A549 (cell line): ENCODE results near the gene SIRPA.

Experiments
- CBX2 ChIP-seq: fragments of 200-600 bp; sonication (generic); IDR thresholded peaks from 2 replicates; pipeline ENCODE4 v1.6.1; 2016; ENCODE audit warnings: low read depth, mild to moderate bottlenecking, borderline replicate concordance
- HDAC2 ChIP-seq: fragments of 200-600 bp; sonication (generic); IDR thresholded peaks from 2 replicates; pipeline ENCODE4 v1.6.1; 2016
- JUN ChIP-seq, 2 experiments: fragments of >200 bp; sonication (Bioruptor Twin); formaldehyde crosslinking; IDR thresholded peaks; 2 replicates in 1 of 2; 3 replicates in 1 of 2; pipeline ENCODE4 v1.6.1; 2016 to 2017
- POLR2A ChIP-seq: IDR thresholded peaks from 2 replicates; pipeline ENCODE4 v1.6.1; 2012; ENCODE audit warnings: mild to moderate bottlenecking, low read length
- POLR2AphosphoS2 ChIP-seq: conservative IDR thresholded peaks from 2 replicates; pipeline ENCODE4 v1.6.1; 2012; ENCODE audit warnings: low read length, improper control_type of control experiment, inconsistent platforms
- RAD21 ChIP-seq, 2 experiments: fragments of >200 bp in 1 of 2; sonication (Bioruptor Twin) in 1 of 2; formaldehyde crosslinking in 1 of 2; IDR thresholded peaks in 1 of 2; conservative IDR thresholded peaks in 1 of 2; 2 replicates in 1 of 2; 3 replicates in 1 of 2; pipeline ENCODE4 v1.6.1; 2012 to 2018; ENCODE audit warnings: inconsistent platforms in 1 of 2
- RFX5 ChIP-seq: fragments of 450-650 bp; IDR thresholded peaks from 2 replicates; pipeline ENCODE4 v1.7.1; 2014; ENCODE audit warnings: antibody characterized with exemption, mild to moderate bottlenecking, moderate library complexity
- SMC3 ChIP-seq: fragments of >200 bp; sonication (Bioruptor Twin); formaldehyde crosslinking; IDR thresholded peaks from 3 replicates; pipeline ENCODE4 v1.6.1; 2018; ENCODE audit warnings: inconsistent platforms
- TF ChIP-seq, protein P1 (sequence below): fragments of >200 bp; sonication (Bioruptor Twin); formaldehyde crosslinking; IDR thresholded peaks from 3 replicates; pipeline ENCODE4 v1.5.1; 2016
- TF ChIP-seq, protein P2 (sequence below): fragments of 450-650 bp; IDR thresholded peaks from 2 replicates; pipeline ENCODE4 v1.6.1; 2014; ENCODE audit warnings: antibody characterized with exemption

DNA sequence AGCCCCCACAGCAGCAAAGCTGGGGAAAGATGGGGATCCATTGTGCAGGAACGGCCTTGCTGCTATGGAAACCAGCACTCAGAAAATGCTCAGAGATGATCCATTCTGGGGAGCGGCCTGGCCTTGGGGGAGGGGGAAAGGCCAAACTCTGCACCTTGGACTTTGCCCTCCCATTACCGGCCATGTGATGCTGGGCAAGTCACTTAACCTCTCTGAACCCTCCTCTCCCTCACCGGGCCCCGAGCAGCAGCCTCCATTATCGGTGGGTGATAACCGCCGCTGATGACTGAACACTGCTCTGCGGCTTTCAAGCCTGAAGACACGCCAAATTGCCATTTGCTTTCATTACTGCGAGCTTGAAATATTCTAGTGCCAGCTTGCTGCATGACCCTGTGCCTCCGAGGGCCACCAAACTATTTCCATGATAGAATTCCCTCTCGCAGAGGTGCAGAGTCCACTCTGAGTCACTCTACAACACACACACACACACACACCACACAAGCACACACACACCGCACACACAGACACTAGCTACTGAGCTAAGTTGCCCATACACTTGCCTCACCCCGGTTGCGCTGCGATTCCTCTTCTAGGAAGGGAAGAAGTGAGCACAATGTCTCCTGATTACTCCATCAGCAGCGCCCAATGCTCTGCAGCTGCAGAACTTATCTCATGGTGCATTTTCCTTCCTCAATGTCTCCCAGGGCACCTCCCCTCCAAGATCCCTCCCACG lies 20.6 kb upstream of the SIRPA start:
- TF ChIP-seq, protein P1, sequence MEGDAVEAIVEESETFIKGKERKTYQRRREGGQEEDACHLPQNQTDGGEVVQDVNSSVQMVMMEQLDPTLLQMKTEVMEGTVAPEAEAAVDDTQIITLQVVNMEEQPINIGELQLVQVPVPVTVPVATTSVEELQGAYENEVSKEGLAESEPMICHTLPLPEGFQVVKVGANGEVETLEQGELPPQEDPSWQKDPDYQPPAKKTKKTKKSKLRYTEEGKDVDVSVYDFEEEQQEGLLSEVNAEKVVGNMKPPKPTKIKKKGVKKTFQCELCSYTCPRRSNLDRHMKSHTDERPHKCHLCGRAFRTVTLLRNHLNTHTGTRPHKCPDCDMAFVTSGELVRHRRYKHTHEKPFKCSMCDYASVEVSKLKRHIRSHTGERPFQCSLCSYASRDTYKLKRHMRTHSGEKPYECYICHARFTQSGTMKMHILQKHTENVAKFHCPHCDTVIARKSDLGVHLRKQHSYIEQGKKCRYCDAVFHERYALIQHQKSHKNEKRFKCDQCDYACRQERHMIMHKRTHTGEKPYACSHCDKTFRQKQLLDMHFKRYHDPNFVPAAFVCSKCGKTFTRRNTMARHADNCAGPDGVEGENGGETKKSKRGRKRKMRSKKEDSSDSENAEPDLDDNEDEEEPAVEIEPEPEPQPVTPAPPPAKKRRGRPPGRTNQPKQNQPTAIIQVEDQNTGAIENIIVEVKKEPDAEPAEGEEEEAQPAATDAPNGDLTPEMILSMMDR: no peak
- TF ChIP-seq HDAC2 (no peak), RFX5 (no peak), SMC3 (no peak), RAD21 (conservative IDR thresholded peaks at IDR 0.05 in 1 of 2, IDR thresholded peaks at IDR 0.05 in 1 of 2) (no peak), POLR2AphosphoS2 (no peak), JUN (IDR thresholded peaks at IDR 0.05) (no peak), CBX2 (no peak), POLR2A (no peak)
- TF ChIP-seq, protein P2, sequence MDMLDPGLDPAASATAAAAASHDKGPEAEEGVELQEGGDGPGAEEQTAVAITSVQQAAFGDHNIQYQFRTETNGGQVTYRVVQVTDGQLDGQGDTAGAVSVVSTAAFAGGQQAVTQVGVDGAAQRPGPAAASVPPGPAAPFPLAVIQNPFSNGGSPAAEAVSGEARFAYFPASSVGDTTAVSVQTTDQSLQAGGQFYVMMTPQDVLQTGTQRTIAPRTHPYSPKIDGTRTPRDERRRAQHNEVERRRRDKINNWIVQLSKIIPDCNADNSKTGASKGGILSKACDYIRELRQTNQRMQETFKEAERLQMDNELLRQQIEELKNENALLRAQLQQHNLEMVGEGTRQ: no peak
